RWPE2 (cell line): ENCODE data around the gene KCNJ14.

Experiments used
- ATAC-seq: fragments of 200-7000 bp; cut with Tn5 transposase; 3 replicates; pipeline ENCODE4 v1.9.1; 2021; ENCODE audit warnings: low read depth
- DNase-seq: peaks from one replicate; pipeline ENCODE4 v3.0.0-alpha.2; 2020; ENCODE audit warnings: low spot score
- H3K27ac ChIP-seq: fragments of 450-650 bp; 2 replicates; pipeline ENCODE4 v1.5.1; 2017; ENCODE audit warnings: mild to moderate bottlenecking; ENCODE audit not compliant: poor library complexity, severe bottlenecking
- H3K27me3 ChIP-seq: fragments of 250-450 bp; sonication (Bioruptor Pico); 2 replicates; pipeline ENCODE4 v1.5.1; 2021; ENCODE audit warnings: mild to moderate bottlenecking, moderate library complexity; ENCODE audit not compliant: insufficient read depth, poor library complexity, severe bottlenecking
- H3K36me3 ChIP-seq: fragments of 250-450 bp; sonication (Bioruptor Pico); 2 replicates; pipeline ENCODE4 v1.5.1; 2020; ENCODE audit warnings: low read depth, mild to moderate bottlenecking, moderate library complexity
- H3K4me1 ChIP-seq: fragments of 250-450 bp; sonication (Bioruptor Pico); 2 replicates; pipeline ENCODE4 v1.5.1; 2021; ENCODE audit warnings: mild to moderate bottlenecking, moderate library complexity; ENCODE audit not compliant: insufficient read depth, poor library complexity, severe bottlenecking
- H3K4me3 ChIP-seq: fragments of 250-450 bp; sonication (Bioruptor Pico); 2 replicates; pipeline ENCODE4 v1.5.1; 2021; ENCODE audit warnings: mild to moderate bottlenecking, moderate library complexity; ENCODE audit not compliant: severe bottlenecking
- H3K9me3 ChIP-seq: fragments of 250-450 bp; sonication (Bioruptor Pico); 2 replicates; pipeline ENCODE4 v1.5.1; 2021; ENCODE audit warnings: mild to moderate bottlenecking, moderate library complexity; ENCODE audit not compliant: severe bottlenecking
- CTCF ChIP-seq: fragments of 450-650 bp; IDR thresholded peaks from one replicate; pipeline ENCODE4 v1.5.1; 2017; ENCODE audit warnings: mild to moderate bottlenecking, moderate library complexity; ENCODE audit not compliant: poor library complexity, severe bottlenecking

The KCNJ14 gene

DNA sequence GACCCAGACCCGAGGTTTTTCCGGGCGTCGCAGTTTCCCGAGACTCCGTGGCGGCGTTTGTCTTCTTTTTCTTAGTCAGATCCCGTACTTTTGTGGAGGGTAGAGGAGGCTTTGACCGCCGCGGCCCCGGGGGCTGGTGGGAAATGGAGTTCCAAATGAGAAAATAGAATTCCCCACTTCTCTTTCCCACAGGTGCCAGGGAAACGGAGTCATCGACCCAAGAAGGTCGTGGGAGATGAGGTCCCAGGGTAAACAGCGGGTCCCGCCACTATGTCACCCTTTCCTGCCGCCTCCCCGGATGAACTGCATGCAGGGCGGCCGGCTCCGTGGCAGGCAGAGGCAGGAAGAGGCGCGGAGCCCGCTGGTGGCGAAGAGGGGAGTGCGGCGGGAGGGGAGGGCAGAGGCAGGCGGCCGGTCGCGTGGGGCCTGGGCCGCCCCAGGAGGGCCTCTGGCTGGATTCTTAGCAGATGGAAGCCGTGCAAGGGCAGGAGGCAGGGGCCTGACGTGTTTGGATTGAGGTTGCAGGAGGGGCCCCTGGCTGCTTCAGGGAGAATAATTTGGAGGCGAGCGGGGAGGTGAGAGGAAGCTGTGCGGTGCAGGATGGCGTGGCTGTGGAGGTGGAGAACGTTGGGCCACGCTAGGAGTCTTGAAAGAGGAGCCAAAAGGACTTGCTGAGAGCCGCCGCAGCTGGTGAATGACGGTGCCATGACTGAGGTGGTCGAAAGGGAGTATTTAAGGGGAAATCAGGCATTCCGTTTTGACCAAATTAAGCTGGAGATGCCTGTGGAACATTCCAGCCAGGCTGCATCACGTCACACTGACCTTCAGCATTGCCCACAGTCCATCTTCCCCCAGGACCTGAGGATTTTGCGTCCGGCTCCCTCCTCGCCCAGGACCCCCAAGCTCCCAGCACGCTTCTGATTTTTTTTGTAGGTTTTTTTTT is 25.5 kb downstream of the KCNJ14 start:
- no peaks in the 10 kb centered on the region for H3K9me3 ChIP-seq
- H3K27ac ChIP-seq: peak overlapping the region; percentile 7
- DNase-seq (no peak), ATAC-seq (peak; percentile 37; the same call in 2 of the 3 replicates)
- peak overlapping the region; percentile 8 for H3K4me3 ChIP-seq
- no peak for TF ChIP-seq CTCF
- no peaks in the 10 kb centered on the region for H3K4me1 ChIP-seq
- peaks cover 27% of the 10 kb centered on the region for H3K36me3 ChIP-seq
- H3K27me3 ChIP-seq: no peaks in the 10 kb centered on the region

DNA sequence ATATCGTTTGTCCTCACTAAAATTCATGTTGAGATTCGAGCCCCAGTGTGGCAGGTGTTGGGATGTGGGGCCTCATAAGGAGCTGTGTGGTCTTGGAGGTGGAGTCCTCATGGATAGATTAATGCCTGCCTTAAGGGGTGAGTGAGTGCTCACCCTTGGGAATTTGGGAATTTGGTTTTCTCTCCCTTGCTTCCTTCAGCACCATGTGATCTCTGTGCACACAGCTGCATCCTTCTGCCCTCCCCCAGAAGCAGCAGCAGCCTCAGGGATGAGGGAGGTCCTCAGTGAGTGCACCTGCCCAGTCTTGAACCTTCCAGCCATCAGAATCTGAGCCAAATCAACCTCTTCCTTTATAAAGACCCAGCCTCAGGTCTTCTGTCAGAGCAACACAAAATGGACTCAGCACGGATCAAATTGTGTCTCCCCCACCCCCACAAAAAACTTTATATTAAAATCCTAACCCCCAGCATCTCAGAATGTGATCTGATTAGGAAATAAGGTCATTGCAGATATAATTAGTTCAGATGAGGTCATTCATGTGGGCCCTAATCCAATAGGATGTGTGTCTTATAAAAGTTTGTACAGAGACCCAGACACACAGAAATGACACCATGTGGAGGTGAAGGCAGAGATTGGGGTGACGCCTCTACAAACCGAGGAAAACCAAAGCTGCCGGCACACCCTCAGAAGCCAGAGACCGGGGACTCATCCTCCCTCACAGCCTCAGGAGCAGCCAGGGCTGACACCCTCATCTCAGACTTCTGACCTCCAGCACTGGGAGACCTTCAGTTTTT is 26.7 kb downstream of the KCNJ14 start:
- no peak for TF ChIP-seq CTCF
- no peak overlapping the region for H3K4me3 ChIP-seq
- peaks cover 15% of the 10 kb centered on the region for H3K36me3 ChIP-seq
- no peak for DNase-seq
- no peaks in the 10 kb centered on the region for H3K9me3 ChIP-seq
- H3K27me3 ChIP-seq: no peaks in the 10 kb centered on the region
- peaks cover 10% of the 10 kb centered on the region for H3K4me1 ChIP-seq
- no peak overlapping the region for H3K27ac ChIP-seq
- ATAC-seq: no peak

GRCh38 chr19:48483301-48483700 is 27.9 kb downstream of the KCNJ14 start:
- no peak for TF ChIP-seq CTCF
- Histone ChIP-seq H3K4me3 (no peak overlapping the region), H3K4me1 (peaks cover 23% of the 10 kb centered on the region), H3K27me3 (no peaks in the 10 kb centered on the region), H3K9me3 (no peaks in the 10 kb centered on the region), H3K27ac (no peak overlapping the region), H3K36me3 (peaks cover 6% of the 10 kb centered on the region)
- ATAC-seq (no peak), DNase-seq (no peak)

GRCh38 chr19:48484247-48484893 is 29.0 kb downstream of the KCNJ14 start:
- DNase-seq: no peak
- H3K27ac ChIP-seq: no peak overlapping the region
- ATAC-seq: no peak

More at GRCh38 chr19:48484247-48484893, 29.0 kb downstream of the KCNJ14 start:
- no peaks in the 10 kb centered on the region for H3K9me3 ChIP-seq
- peaks cover 27% of the 10 kb centered on the region for H3K4me1 ChIP-seq
- H3K4me3 ChIP-seq: no peak overlapping the region
- no peaks in the 10 kb centered on the region for H3K27me3 ChIP-seq
- peaks cover 1% of the 10 kb centered on the region for H3K36me3 ChIP-seq
- no peak for TF ChIP-seq CTCF
